AG04449 (cell line): Measurements from ENCODE around the gene CWC27.

Source experiments
- CTCF ChIA-PET: fragments of 350-600 bp; formaldehyde crosslinking; extraction: SDS; loops from one replicate; lab custom pipeline; 2021; ENCODE audit warnings: antibody characterized with exemption; lab: Yijun Ruan, JAX
- POLR2A ChIA-PET: fragments of 400-600, 350-600 bp; formaldehyde crosslinking; extraction: SDS; loops from one replicate; lab custom pipeline; 2020; ENCODE audit warnings: antibody characterized with exemption, inconsistent platforms; lab: Yijun Ruan, JAX
- DNase-seq: peaks from one replicate; pipeline ENCODE4 v3.0.0-alpha.2; 2010; ENCODE audit warnings: low read depth, low spot score
- H3K4me3 ChIP-seq: 2 replicates; pipeline ENCODE4 v1.5.1; 2011; ENCODE audit warnings: low read depth, mild to moderate bottlenecking, control low read depth, low read length
- TF ChIP-seq, protein P1 (sequence below): IDR thresholded peaks from one replicate; pipeline ENCODE4 v1.5.1; 2011; ENCODE audit warnings: mild to moderate bottlenecking, moderate library complexity, low read length, control low read depth, inconsistent platforms; ENCODE audit not compliant: insufficient read depth; ENCODE audit errors: missing control alignments

CWC27 gene

GRCh38 chr5:65012301-65012892 is 243.7 kb downstream of the CWC27 start:
- H3K4me3 ChIP-seq, result no peak overlapping the region
- CTCF ChIA-PET, result interaction anchor here (0.6 to 1.7 kb wide), 4 partner anchors 13 to 227 kb away, joined by 3 to 5 read pairs (median 4); no protein-coding TSS in a partner anchor
- POLR2A ChIA-PET, result no interaction called here
- no peak for DNase-seq
- TF ChIP-seq, protein P1, sequence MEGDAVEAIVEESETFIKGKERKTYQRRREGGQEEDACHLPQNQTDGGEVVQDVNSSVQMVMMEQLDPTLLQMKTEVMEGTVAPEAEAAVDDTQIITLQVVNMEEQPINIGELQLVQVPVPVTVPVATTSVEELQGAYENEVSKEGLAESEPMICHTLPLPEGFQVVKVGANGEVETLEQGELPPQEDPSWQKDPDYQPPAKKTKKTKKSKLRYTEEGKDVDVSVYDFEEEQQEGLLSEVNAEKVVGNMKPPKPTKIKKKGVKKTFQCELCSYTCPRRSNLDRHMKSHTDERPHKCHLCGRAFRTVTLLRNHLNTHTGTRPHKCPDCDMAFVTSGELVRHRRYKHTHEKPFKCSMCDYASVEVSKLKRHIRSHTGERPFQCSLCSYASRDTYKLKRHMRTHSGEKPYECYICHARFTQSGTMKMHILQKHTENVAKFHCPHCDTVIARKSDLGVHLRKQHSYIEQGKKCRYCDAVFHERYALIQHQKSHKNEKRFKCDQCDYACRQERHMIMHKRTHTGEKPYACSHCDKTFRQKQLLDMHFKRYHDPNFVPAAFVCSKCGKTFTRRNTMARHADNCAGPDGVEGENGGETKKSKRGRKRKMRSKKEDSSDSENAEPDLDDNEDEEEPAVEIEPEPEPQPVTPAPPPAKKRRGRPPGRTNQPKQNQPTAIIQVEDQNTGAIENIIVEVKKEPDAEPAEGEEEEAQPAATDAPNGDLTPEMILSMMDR, result no peak

- ChIA-PET POLR2A (no interaction called here), CTCF (interaction anchor here (0.6 to 1.7 kb wide), 4 partner anchors 13 to 227 kb away, joined by 3 to 5 read pairs (median 4); no protein-coding TSS in a partner anchor)
- no peak overlapping the region for H3K4me3 ChIP-seq
- TF ChIP-seq, protein P1, result no peak
- DNase-seq, result no peak
Observed at GRCh38 chr5:65013166-65013565, 244.4 kb downstream of the CWC27 start.

GRCh38 chr5:65014769-65015168 is 246.0 kb downstream of the CWC27 start:
- DNase-seq, result no peak

DNA sequence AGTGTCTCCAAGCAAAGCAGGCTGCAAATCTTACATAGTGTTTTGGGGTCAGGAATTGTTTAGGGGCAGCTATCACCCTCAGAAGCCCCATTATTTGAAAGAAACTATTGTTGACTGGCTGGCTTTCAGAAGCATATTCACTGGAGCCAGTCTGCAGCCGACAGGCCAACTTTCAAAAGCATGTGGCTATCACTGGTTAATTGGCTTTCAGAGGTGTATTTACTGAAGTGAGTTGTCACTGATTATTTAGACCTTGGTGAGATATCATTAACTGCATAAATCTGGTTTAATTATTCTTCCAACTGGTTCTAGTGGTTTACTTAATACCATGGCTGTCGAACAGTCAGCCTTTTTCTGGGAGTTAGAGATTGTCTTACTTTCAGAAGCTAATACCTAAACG is 247.0 kb downstream of the CWC27 start:
- TF ChIP-seq, protein P1, result no peak
- no peak for DNase-seq
- ChIA-PET CTCF (no interaction called here), POLR2A (no interaction called here)
- H3K4me3 ChIP-seq, result no peak overlapping the region

More at GRCh38 chr5:65014769-65015168, 246.0 kb downstream of the CWC27 start:
- no peak overlapping the region for H3K4me3 ChIP-seq
- ChIA-PET CTCF (no interaction called here), POLR2A (no interaction called here)
- TF ChIP-seq, protein P1, result no peak

GRCh38 chr5:65017636-65018035 is 248.9 kb downstream of the CWC27 start:
- TF ChIP-seq, protein P1, result no peak
- no peak overlapping the region for H3K4me3 ChIP-seq
- DNase-seq, result no peak
- CTCF ChIA-PET, result no interaction called here
- POLR2A ChIA-PET, result no interaction called here

GRCh38 chr5:65018763-65019162 is 250.0 kb downstream of the CWC27 start:
- no peak overlapping the region for H3K4me3 ChIP-seq
- CTCF ChIA-PET, result no interaction called here
- POLR2A ChIA-PET, result no interaction called here
- DNase-seq, result no peak
- TF ChIP-seq, protein P1, result no peak
